LNCAP (cell line): ENCODE measurements around the gene ZNF581.

Experiments used
- TF ChIP-seq, protein P1 (sequence below): fragments of 450-650 bp; IDR thresholded peaks from 2 replicates; pipeline ENCODE4 v1.5.1; 2017; ENCODE audit warnings: mild to moderate bottlenecking

The ZNF581 gene

DNA sequence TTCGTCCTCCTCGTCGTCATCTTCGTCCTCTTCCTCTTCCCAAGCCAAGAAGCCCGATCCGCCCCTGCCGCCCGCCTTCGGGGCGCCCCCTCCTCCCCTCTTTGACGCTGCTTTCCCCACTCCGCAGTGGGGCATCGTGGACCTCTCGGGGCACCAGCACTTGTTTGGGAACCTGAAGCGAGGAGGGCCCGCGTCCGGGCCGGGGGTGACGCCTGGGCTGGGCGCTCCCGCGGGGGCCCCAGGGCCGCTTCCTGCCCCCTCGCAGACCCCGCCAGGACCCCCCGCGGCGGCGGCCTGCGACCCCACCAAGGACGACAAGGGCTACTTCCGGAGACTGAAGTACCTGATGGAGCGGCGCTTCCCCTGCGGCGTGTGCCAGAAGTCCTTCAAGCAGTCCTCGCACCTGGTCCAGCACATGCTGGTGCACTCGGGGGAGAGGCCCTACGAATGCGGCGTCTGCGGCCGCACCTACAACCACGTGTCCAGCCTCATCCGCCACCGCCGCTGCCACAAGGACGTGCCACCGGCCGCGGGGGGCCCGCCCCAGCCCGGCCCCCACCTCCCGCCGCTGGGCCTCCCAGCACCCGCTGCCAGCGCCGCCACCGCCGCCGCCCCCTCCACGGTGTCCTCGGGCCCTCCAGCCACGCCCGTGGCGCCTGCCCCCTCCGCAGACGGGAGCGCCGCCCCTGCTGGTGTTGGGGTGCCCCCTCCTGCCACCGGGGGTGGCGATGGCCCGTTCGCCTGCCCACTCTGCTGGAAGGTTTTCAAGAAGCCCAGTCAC, 29.3 kb upstream of the ZNF581 start:
- TF ChIP-seq, protein P1, sequence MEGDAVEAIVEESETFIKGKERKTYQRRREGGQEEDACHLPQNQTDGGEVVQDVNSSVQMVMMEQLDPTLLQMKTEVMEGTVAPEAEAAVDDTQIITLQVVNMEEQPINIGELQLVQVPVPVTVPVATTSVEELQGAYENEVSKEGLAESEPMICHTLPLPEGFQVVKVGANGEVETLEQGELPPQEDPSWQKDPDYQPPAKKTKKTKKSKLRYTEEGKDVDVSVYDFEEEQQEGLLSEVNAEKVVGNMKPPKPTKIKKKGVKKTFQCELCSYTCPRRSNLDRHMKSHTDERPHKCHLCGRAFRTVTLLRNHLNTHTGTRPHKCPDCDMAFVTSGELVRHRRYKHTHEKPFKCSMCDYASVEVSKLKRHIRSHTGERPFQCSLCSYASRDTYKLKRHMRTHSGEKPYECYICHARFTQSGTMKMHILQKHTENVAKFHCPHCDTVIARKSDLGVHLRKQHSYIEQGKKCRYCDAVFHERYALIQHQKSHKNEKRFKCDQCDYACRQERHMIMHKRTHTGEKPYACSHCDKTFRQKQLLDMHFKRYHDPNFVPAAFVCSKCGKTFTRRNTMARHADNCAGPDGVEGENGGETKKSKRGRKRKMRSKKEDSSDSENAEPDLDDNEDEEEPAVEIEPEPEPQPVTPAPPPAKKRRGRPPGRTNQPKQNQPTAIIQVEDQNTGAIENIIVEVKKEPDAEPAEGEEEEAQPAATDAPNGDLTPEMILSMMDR: no peak

DNA sequence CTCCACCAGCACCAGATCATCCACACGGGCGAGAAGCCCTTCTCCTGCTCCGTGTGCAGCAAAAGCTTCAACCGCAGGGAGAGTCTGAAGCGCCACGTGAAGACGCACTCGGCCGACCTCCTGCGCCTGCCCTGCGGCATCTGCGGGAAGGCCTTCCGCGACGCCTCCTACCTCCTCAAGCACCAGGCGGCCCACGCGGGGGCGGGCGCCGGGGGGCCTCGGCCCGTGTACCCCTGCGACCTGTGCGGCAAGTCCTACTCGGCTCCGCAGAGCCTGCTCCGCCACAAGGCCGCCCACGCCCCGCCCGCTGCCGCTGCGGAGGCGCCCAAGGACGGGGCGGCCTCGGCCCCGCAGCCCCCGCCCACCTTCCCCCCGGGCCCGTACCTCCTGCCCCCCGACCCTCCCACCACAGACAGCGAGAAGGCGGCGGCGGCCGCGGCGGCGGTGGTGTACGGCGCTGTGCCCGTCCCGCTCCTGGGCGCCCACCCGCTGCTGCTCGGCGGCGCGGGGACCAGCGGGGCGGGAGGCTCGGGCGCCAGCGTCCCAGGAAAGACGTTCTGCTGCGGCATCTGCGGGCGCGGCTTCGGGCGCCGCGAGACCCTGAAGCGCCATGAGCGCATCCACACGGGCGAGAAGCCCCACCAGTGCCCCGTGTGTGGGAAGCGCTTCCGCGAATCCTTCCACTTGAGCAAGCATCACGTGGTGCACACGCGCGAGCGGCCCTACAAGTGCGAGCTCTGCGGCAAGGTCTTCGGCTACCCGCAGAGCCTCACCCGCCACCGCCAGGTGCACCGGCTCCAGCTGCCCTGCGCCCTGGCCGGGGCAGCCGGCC, 28.5 kb upstream of the ZNF581 start:
- TF ChIP-seq, protein P1: no peak

DNA sequence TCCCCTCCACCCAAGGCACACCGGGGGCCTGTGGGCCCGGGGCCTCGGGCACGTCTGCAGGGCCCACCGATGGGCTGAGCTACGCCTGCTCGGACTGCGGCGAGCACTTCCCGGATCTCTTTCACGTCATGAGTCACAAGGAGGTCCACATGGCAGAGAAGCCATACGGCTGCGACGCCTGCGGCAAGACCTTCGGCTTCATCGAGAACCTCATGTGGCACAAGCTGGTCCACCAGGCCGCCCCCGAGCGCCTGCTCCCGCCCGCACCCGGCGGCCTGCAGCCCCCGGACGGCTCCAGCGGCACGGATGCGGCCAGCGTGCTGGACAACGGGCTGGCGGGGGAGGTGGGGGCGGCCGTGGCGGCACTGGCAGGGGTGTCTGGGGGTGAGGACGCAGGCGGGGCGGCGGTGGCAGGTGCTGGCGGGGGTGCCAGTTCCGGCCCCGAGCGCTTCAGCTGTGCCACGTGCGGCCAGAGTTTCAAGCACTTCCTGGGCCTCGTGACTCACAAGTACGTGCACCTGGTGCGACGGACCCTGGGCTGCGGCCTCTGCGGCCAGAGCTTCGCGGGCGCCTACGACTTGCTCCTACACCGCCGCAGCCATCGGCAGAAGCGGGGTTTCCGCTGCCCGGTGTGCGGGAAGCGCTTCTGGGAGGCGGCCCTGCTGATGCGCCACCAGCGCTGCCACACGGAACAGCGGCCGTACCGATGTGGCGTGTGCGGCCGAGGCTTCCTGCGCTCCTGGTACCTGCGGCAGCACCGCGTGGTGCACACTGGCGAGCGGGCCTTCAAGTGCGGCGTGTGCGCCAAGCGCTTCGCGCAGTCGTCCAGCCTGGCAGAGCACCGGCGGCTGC, 27.7 kb upstream of the ZNF581 start:
- TF ChIP-seq, protein P1: no peak

GRCh38 chr19:55616395-55616875, 27.0 kb upstream of the ZNF581 start:
- TF ChIP-seq, protein P1: no peak

GRCh38 chr19:55617426-55617825, 26.0 kb upstream of the ZNF581 start:
- TF ChIP-seq, protein P1: no peak

DNA sequence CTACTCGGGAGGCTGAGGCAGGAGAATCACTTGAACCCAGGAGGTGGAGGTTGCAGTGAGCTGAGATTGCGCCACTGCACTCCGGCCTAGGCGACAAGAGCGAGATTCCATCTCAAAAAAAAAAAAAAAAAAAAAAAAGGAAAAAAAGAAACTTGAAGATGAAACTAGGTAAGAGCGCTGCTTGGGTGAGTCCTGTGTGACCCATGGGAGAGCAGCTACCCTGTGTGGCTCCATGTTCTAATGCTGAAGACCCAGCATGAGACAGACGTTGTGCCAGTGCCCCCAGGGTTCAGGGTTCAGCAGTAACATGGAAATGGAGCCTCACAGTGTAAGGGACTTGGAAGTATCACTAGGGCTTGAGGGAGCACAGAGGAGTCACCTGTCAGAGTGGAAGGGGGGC, 25.0 kb upstream of the ZNF581 start:
- TF ChIP-seq, protein P1: no peak

DNA sequence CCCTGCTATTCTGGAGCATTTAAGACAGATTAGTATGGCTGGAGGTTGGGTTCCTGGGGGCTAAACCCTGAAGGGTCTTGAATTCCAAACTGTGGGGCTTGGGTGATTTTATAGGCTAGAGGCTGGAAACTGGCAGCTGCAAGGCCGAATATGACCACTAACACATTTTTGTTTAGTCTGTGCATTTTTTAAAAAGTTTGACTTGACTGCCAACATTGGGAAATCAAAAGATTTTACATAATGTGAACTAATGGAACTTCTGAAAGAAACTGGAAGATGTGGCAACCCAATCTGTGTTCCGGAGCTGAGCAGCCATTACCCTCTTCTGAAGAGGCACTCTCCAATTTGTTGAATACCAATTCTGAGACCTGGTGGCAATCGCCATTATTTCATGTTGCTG, 24.2 kb upstream of the ZNF581 start:
- TF ChIP-seq, protein P1: no peak
